Upper lobe of left lung (tissue), 4 donors: ENCODE results near the gene SUPV3L1.

Source experiments
- CTCF ChIP-seq, 6 experiments: fragments of 450-650 bp in 4 of 6; fragments of 200-600 bp in 2 of 6; sonication (generic) in 2 of 6; IDR thresholded peaks; one replicate each; pipeline ENCODE4 v1.5.1; 2016 to 2019; ENCODE audit warnings: antibody characterized with exemption in 6 of 6
- EP300 ChIP-seq, 4 donors: sonication (generic); formaldehyde crosslinking; IDR thresholded peaks; one replicate each; pipeline ENCODE4 v1.5.1; 2017; ENCODE audit warnings: antibody characterized with exemption in 4 of 4, control low read depth in 2 of 4
- POLR2A ChIP-seq, 4 donors: fragments of 450-650 bp; IDR thresholded peaks; one replicate each; pipeline ENCODE4 v1.5.1; 2016 to 2017; ENCODE audit warnings: antibody characterized with exemption in 4 of 4, mild to moderate bottlenecking in 2 of 4

DNA sequence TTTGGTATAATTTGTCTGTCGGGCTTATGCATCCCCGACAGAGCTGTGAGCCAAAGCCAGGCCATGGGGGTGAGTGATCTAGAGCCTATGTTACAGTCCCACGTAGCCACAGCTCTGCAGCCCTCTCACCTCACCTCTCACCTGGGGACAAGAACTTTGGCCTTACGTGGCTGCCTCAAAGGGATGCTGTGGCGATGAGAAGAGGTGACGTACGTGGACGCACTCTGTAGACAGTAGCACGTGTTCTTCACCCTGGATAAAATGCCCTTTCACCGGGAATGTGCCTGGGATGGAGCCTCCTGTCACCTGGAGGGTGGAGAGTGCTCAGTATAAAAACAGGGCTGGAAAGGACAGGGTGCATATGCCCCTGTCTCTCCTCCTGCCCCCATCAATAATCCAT lies 45.6 kb downstream of the SUPV3L1 start:
- no peak for TF ChIP-seq POLR2A (IDR thresholded peaks at IDR 0.05)
- no peak for TF ChIP-seq CTCF (IDR thresholded peaks at IDR 0.05)
- TF ChIP-seq EP300 (IDR thresholded peaks at IDR 0.05) = no peak
